Activated CD4-positive, alpha-beta T cell treated with anti-CD3 and anti-CD28 coated beads for 24 hours (primary cell): ENCODE data around the gene SCAI.
"Not testable (repeated sequence)": the region's sequence is repeated elsewhere in the genome, so short reads cannot be mapped to it uniquely, and the experiment has no call there.

ENCODE experiments used
- DNase-seq, 2 donors: peaks; one replicate each; pipeline ENCODE4 v3.0.0-alpha.2; 2020; ENCODE audit warnings: low read depth in 2 of 2

The SCAI gene

DNA sequence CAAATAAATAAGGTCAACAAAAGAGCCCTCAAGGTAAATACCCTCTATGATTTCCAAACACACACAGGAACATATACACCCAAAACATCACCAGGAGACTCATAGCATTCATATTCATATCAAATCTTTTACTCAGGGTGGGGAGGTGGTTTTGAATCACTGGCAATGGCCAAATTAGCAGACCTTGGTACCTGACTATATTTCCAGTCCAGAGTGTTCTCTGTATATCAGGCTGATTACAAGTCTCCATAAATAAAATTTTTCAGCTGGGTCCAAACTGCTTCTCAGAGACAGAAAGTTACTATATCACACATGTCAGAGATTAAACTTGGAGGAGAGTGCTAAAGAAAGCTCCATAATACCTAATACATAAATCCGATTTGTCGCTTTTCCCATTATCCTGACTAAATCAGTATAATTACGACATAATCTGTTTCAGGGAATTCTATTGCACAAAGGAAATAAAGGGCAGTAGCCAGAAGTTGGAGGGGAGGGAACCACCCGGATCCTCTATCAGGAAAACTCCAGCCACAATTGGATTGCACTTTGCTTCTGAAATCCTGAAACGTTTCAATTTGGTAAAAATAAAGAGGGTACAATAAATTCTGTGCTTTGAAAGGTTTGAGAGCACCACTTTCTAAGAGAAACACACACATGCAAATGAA lies 195.5 kb downstream of the SCAI start:
- DNase-seq = no peak

DNA sequence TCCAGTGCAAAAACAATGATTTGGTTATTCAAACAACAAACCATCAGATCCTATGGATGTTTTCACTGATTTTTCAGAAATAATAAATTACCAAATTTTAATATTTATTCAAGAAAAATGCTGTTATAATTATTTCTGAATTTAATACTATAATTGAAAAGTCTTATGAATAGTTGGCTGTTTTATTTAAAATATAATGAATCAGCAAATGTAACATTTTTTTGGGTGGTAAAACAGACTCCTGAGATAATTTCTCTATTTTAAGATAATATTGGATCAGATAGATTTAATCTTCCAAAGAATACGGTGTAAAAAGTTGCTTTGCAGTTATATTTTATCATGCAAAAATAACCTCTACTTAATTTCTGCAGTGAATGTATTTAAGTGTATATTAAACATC lies 197.2 kb downstream of the SCAI start:
- DNase-seq = no peak

DNA sequence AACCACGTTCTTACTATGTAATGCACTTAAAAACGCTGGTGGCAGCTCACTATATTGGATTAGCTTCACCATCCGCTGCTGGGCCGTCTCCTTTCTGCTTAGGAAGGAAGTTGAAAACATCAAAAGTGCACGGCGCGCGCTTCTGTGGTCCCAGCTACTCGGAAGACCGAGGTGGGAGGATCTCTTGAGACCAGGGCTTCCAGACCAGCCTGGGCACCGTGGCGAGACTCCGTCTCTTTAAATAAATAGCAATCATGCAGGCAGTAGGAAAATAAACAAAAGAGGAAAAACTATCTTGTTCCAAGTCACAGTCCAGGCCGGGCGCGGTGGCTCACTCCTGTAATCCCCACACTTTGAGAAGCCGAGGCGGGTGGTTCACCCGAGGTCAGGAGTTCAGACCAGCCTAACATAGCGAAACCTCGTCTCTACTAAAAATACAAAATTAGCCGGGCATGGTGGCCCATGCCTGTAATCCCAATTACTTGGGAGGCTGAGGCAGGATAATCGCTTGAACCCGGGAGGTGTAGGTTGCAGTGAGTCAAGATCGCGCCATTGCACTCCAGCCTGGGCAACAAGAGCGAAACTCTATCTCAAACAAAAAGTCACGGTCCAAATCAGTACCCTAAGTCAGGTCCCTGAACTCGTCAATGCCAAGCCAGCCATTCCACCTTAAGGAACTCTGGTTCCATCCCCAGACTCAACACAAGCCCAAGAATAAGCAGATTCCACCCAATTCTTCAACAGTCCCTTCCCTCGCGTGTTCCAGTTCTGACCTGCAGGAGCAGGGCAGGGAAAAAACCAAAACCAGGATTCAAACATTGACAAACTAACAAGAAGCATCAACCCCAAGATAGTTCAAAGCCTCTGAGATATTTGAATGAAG lies 201.4 kb downstream of the SCAI start:
- peak; percentile 31 to 39 for DNase-seq

DNA sequence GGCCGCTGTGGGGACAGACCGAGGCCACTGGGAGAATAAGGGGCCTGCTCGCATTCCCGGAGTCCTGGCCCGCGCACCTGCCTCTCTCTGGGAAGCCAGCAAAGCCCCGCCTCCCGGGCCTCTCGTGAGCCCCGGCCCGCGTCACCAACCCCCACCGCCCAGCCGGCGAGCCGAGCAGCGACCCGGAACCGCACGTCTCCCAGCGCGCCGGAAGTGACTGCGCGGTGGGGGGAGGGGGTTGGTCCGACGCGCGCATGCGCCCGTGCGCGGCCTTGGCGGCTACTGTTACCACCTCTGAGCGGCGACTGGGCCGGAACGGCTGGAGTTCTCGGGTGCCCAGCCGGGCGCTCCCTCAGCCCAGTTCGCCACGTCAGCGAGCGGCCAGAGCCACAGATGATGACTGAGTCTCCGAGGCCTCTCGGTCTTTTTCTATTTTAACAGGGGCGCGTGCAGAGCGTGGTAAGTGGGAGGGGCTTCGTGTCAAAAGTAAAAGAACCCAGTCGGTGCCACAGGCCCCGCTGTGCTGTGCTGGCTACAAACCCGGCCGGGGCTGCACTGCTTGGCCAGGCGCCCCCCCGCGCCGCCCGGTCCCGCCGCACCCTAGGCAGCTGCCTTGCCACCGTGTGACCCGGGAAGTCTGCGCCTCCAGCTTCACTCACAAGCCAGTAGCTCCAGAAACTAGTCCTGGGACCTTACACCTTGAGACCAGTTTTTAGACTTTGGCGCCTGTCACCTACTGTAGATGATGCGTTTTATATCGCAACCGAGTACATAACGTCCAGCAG lies 202.2 kb downstream of the SCAI start, which contains the start of gene GOLGA1:
Gene GOLGA1 (minus strand): TSS at position 190 of the 785 bp plus-strand sequence. CDS start 2,372 bp downstream, outside the sequence.
- DNase-seq = peak; percentile 86

DNA sequence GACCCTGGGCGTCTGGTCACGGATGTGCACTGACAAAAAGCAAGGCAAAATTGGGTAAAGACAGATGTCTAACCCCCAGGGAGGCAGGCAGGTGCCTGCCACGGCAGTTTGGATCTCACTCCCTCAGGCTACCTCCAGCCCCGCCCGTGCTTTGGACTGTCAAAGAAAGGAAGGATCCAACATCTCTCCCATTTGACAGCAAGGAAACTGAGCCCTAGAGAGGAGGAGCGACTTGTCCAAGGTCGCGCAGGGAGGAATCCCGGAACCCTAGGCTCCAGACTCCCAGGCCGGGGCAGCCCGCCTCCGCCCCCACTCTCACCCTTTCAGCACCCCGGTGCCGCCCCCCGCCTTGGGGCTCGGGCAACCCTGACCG lies 202.8 kb downstream of the SCAI start:
- no peak for DNase-seq

DNA sequence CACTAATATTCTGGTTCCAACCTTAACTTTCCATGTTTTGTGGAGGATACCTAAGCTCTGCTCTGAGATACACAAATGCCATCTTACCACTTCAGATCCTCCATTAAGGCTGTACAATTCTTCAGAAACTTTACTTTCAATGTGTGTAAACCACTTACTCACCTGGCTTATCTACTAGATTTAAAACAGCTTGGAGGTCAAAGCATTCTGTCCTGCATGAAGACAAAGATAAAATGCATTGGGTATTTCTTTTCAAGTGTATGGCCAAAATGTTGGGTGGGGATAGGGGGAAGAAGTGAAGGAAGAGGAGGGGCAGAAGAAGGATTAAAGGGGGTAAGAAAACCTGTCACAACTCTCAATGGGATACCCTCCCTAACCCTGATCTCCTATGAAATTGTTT lies 203.4 kb downstream of the SCAI start:
- DNase-seq = no peak

DNA sequence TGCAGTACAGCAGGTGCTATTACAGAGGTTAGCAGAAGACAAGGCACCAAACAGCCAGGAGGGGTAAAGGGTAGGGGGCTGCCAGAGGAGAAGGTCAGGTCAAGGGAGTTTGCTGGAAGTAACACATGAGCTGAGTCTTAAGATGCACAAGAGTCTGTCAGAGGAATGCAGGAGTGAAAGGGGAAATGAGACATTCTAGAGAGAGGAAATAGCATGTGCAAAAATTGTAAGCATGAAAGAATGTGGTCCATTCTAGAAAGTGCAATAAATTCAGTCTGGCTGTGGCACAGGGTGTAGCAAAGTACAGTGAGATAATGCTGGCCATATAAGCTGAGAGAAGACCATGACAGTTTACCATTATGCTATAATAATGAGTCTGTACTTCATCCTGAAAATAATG lies 209.0 kb downstream of the SCAI start:
- DNase-seq = no peak

DNA sequence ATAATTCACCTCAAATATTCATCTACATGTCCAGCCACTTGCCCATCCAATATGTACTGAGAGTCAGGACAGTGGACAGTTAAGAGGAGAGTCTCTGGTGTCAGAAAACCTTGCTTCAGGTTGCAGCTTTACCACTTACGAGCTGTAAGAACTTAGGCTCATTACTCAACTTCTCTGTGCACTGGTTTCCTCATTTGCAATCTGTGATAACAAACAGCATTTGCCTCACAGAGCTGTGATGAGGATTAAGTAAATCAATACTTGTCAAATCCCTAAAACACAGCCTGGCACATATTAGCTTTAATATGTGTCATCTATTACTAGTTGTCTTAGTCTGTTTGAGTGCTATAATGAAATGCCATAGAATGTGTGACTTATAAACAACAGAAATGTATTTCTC lies 211.0 kb downstream of the SCAI start:
- no peak for DNase-seq

DNA sequence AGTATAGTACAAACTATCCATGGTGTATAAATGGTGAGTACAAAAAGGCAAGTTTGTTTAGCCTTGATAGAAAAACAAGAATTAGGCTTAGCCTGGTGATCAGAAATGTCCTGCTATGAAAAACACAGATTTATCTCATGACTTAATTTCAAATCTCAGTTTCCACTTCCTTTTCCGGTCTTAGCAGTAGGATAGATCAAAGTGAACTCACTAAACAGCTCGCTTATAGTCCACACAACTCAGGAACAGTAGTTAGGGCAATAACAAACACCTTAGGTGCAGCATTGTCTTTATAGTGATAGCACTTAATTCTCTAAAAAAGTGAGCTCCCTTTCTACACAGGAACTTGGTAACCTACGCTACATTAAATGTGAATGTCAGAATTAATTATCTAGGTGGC lies 213.9 kb downstream of the SCAI start:
- no peak for DNase-seq

DNA sequence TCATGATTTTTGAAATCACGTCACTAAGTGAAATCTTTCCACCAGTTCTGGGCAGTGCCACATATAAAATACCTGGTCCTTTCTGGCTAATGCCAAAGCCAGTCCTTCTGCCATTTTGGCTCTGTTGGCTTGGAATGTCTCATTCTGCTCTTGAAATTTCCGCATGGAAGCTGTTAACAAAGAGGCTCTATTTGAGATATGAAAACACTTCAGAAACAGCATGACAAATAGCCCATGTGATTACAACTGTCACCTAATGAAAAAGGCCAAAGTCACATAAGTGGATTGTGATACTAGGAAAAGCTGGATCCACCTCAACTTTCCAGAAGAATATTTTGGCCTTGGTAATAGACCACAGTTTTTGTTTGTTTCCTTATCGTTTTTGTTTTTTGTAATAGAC lies 215.2 kb downstream of the SCAI start:
- no peak for DNase-seq

DNA sequence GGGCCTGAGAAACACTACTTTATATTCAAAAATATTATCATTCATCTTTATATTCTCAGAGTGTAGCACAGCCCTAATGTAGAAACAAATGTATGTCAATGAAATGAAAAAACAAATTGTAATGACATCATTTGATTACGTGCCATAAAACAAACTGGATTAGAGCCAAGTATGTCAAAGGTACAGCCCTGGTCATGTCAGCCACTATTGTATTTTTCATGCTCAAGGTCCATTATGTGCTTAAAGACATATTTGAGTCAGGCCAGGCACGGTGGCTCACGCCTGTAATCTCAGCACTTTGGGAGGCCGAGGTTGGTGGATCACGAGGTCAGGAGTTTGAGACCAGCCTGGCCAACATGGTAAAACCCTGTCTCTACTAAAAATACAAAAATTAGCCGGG lies 222.9 kb downstream of the SCAI start:
- DNase-seq = not testable (repeated sequence)

DNA sequence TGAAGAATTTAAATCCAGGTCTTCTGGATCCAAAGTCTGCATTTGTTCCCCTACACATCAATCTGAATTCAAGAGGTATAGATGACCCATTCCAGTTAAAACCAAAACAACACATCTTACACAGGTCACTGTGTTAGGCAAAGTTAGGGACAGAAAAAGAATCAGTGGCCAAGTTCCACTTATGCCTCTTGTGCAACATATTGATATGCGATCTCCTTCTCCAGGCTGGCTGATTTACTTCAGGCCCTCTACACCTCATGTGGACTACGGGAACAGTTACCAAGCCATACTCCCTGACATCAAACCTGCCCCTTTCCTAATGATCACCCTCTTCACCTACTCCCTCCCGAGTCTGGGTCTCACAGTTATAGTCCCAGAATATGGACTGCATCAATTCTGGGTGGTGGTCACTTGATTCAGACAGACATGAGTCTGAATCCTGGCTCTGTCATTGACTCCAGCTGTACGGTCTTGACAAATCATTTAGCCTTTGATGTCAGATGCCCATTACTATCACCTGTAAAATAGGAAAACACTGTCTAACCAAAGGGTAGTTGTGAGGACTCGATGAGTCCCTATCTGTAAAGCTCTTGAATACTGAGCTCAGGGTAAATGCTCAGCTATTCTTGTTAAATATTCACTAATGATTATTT lies 228.4 kb downstream of the SCAI start:
- no peak for DNase-seq

DNA sequence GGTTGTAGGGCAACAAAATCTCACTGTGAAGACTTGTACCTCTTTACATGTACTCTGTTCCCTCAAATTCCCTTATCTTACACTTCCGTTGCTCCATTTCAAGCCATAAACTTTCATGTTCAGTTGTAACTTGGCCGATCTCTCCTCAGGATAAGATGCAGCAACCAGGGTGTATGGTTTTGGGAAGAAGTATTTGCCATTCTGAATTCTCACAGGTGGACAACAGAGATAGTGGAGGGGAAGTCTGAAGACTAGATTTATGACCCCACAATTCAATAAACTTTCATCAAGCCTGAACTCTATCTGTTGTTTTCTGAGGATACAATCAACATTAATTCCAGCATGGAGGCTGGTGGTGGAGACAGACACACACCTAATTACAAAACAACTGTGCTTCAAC lies 229.9 kb downstream of the SCAI start:
- DNase-seq = no peak

DNA sequence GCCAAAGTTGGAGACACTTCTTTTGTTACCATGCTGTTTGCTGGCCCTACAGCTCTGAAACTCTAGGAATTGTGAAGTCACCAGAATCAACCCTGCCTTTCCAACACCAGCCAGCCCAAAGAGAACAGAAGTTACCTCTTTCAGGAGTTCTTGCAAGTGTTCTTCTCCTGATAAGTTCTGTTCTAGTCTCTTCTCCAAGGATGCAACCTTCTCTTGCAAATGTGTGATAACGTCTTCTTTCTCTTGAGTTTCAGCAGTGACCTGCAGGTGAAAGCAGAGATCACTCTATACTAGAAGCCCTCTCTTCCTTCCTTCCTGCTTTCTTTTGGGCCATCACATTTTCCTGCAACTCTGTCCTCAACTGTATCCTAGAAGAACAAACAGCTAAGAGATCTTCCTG lies 231.6 kb downstream of the SCAI start:
- no peak for DNase-seq

DNA sequence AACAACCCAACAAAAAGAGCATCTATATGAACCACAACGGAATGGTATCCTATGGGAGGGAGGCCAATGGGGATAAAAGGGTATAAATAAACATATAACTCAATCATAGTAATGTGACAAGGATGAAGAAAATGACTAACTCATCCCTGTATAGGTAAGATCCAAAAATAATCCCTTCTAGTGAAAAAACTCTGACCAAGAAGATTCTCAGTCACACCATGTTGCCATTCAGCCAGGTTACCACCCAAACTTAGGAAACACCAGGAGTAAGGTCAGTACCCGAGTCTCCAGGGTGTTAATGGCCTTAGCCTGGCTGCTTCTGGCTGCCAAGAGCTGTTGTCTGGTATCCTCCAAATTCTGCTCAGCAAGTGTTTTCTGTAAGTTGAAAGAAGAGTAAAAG lies 235.2 kb downstream of the SCAI start:
- no peak for DNase-seq

DNA sequence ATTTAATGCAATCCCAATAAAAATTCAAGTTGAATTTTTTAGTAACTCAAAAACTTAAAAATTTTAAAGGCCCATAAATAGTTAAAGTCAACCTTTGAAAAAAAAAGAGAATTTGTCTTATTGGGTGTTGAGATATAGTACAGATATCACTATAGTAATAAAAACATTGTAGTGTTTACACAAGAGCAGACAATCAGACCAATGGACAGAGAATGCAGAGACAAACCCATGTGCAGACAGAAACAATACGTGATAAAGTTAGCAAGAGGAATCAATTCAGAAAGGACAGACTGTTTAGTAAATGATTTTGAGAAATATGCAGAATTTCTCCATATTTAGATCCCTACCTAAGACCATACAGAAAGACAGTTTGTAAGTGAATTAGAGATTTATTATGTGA lies 236.4 kb downstream of the SCAI start:
- no peak for DNase-seq

DNA sequence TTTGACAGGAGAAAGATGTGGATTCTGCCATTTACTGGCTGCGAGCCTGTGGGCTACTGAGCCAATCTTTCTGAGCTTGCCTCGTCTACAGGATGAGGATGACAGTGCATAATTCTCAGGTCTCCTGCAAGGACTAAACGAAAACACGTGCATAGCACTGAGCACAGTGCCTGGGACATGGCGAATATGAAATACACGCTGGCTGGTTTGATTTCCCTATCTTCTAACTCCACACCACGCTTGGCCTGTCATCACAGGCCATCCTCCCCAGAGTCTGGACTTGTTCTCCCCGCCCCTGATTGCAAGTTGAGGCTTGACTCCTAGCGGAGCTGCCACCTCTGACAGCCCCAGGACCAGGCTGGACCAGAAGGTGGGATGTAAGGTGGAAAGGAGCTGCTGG lies 243.5 kb downstream of the SCAI start:
- no peak for DNase-seq

DNA sequence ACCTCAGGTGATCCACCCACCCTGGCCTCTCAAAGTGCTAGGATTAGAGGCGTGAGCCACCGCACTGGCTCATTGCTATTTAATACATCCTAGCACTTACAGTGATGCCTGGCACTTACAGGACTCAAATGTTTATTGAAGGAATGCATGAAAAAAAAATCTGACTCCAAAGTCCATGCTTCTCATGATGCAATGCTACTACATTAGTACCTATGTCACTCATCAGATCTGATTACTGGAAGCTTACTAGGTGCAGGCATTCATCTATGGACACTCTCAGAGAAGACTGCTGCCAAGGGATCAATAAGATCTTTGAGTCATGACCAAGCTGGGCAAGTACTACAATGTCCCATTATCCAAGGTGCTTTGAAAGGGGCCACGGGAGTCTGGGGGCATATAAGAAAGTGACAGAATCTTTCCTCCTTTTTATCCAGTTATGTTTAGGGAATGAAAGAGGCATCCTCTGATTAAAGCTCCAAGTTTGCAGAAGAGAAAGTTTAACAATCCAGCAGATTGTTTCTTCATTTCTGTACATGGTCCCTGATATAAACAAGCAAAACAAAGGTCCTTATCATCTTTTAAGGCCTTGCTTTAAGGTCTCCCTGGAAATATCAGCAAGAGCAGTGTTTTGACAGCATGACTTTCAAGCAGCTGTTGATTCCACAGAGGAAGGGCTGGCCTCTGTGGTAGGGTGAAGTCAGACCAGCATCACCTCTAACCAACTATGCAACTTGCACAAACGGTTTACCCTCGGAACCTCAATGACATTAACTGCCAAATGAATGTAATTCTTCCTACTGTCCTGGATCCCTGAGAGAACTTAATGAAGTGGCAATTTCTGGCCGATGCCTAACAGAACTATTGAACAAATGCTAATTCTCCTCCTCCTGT lies 245.5 kb downstream of the SCAI start:
- no peak for DNase-seq

DNA sequence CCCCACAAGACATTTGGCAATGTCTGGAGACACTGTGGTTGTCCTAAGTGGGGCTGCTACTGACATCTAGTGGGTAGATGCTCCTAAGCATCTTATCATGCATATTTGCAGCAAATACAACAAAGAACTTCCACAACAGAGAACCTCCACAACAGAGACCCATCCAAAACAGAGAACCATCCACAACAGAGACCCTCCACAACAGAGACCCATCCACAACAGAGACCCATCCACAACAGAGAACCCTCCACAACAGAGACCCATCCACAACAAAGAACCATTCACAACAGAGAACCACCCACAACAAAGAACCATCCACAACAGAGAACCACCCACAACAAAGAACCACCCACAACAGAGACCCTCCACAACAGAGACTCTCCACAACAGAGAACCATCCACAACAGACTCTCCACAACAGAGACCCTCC lies 248.6 kb downstream of the SCAI start:
- no peak for DNase-seq

DNA sequence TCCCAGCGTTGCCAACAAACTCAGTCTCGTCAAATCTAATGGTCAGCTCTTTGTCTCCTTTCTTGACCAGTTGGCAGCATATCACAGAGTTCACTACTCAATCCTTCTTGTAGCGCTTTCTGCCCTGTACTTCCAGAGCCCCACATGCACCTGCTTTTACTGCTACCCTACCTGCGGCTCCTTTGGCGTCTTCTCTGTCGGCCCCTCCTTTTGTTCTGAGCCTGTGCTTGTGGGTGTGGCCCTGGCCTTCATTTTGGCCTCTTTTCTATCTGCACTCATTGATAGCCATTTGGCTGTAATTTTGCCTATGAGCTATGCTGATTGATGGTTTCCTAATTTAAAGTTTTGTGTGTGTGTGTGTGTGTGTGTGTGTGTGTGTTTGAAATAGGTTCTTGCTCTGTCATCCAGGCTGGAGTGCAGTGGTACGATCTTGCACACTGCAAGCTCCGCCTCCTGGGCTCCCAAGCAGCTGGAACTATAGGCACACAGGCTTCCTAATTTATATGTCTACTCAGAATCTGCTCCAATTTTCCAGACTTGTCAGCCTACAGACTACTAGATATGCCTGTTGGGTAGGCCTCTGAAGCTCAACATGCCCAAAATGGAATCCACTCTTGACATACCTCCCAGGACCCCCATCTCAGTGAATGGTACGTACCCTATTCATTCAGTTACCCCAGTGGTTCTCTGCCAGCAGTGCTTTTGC lies 249.1 kb downstream of the SCAI start:
- DNase-seq = no peak
